Measurements from ENCODE around the gene P3H4.

The P3H4 gene

DNA sequence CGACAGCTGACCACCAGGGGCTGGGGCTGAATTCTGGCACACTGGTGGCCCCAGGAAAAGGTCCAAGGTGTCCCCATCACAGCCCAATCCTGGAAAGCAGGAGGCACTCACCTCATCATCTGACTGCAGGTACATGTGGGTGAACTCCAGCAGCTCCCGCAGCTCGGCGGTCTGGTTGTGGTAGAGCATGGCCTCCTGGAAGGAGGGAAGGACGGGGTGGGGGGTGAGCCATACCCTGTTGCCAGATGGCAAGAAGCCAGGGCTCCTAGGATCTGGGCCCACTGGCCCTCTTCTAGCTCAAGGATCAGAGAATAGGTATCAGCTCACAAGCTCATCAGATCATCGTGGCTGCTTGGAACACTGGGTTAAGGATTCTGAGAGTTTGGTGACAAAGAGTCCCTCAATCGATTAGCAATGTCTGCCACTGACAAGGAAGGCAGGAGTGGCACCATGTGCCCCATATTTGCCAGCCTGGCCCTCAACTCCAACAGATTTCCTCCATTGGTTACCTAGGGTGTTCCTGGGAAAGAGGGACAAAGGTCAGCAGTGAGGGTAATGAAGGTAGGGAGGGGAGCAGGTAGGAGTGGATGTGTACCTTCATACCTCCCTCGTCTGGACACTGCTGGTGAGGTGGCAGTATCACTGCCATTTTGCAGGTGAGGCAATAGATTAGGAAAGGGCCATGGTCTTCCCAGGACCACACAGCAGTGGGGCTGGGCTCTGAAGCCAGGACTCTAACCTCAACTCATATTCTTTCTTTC, 4.9 kb downstream of the P3H4 start:
- TF ChIP-seq POLR2AphosphoS5 (IDR thresholded peaks at IDR 0.05; ENCODE audit: low read depth, low read length): no peak
- TF ChIP-seq SIN3A (IDR thresholded peaks at IDR 0.05; ENCODE audit: borderline replicate concordance, insufficient read depth, low read length): no peak
- no peak for TF ChIP-seq TAF1 (IDR thresholded peaks at IDR 0.05; ENCODE audit: borderline replicate concordance, insufficient read depth, low read length)
- no peak for TF ChIP-seq FOXP2 (optimal IDR thresholded peaks at IDR 0.05; ENCODE audit: borderline replicate concordance, extremely low read depth, extremely low read length, insufficient read depth)
- no peak for TF ChIP-seq REST (IDR thresholded peaks at IDR 0.05; ENCODE audit: insufficient read depth in 1 of 2, low read depth in 2 of 2, low read length in 2 of 2)

GRCh38 chr17:41803049-41804020, 8.4 kb downstream of the P3H4 start:
- TF ChIP-seq TAF1 (IDR thresholded peaks at IDR 0.05; ENCODE audit: borderline replicate concordance, insufficient read depth, low read length) (no peak), SIN3A (IDR thresholded peaks at IDR 0.05; ENCODE audit: borderline replicate concordance, insufficient read depth, low read length) (no peak), FOXP2 (optimal IDR thresholded peaks at IDR 0.05; ENCODE audit: borderline replicate concordance, extremely low read depth, extremely low read length, insufficient read depth) (no peak), REST (IDR thresholded peaks at IDR 0.05; ENCODE audit: insufficient read depth in 1 of 2, low read depth in 2 of 2, low read length in 2 of 2) (no peak), POLR2AphosphoS5 (IDR thresholded peaks at IDR 0.05; ENCODE audit: low read depth, low read length) (no peak)

GRCh38 chr17:41801374-41802271, 10.1 kb downstream of the P3H4 start:
- peak; percentile 13; the same call in 1 of the 2 replicates for TF ChIP-seq POLR2AphosphoS5 (IDR thresholded peaks at IDR 0.05; ENCODE audit: low read depth, low read length)
- TF ChIP-seq REST (IDR thresholded peaks at IDR 0.05; ENCODE audit: insufficient read depth in 1 of 2, low read depth in 2 of 2, low read length in 2 of 2): no peak
- TF ChIP-seq TAF1 (IDR thresholded peaks at IDR 0.05; ENCODE audit: borderline replicate concordance, insufficient read depth, low read length): peak; percentile 13; the same call in 1 of the 2 replicates
- TF ChIP-seq FOXP2 (optimal IDR thresholded peaks at IDR 0.05; ENCODE audit: borderline replicate concordance, extremely low read depth, extremely low read length, insufficient read depth): no peak
- no peak for TF ChIP-seq SIN3A (IDR thresholded peaks at IDR 0.05; ENCODE audit: borderline replicate concordance, insufficient read depth, low read length)

DNA sequence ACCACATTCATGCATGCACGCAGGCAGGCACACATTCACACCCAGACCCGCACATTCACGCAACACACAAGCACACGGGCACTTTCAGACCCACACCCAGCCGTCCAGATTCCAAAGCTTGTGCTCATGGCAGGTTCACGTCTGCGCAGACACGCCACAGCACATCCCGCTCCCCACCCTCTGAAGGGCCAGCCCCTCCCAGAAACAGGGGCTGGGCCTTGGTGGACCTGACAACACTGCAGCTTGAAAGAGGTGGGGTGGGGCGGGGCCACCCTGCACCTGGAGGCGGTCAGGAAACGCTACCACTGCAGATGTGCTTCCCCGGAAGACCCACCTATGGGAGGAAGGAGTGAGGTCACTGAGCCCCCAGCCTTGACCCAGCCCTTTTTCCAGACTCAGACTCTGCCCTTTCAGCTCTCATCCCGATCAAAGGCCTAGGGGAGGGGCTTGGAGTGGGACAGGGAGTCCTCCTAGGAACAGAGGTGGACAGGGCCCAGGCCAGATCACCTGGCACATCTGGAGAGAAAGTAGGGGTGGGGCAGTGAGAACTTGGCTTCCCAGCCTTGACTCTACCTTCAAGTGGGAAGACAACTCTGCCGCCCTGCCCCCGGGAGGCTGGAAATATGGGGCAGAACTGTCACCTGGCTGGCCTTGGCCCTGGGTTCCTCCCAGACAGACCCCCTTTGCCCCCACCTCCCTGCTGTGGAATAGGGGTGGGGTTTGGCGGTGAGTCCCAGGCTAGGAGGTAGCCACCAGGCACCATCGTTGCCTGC, 11.0 kb downstream of the P3H4 start:
- TF ChIP-seq REST (IDR thresholded peaks at IDR 0.05; ENCODE audit: insufficient read depth in 1 of 2, low read depth in 2 of 2, low read length in 2 of 2): no peak
- no peak for TF ChIP-seq POLR2AphosphoS5 (IDR thresholded peaks at IDR 0.05; ENCODE audit: low read depth, low read length)
- no peak for TF ChIP-seq TAF1 (IDR thresholded peaks at IDR 0.05; ENCODE audit: borderline replicate concordance, insufficient read depth, low read length)
- TF ChIP-seq SIN3A (IDR thresholded peaks at IDR 0.05; ENCODE audit: borderline replicate concordance, insufficient read depth, low read length): no peak
- no peak for TF ChIP-seq FOXP2 (optimal IDR thresholded peaks at IDR 0.05; ENCODE audit: borderline replicate concordance, extremely low read depth, extremely low read length, insufficient read depth)
